LoVo (cell line): ENCODE measurements around the gene WDPCP.
A peak's percentile ranks its signal among the peaks of the same experiment; 100 is the strongest.
"Not testable (repeated sequence)": the region's sequence is repeated elsewhere in the genome, so short reads cannot be mapped to it uniquely, and the experiment has no call there.

Source experiments
- DNase-seq: peaks from one replicate; pipeline ENCODE4 v3.0.0-alpha.2; 2016; ENCODE audit warnings: low spot score

WDPCP gene

DNA sequence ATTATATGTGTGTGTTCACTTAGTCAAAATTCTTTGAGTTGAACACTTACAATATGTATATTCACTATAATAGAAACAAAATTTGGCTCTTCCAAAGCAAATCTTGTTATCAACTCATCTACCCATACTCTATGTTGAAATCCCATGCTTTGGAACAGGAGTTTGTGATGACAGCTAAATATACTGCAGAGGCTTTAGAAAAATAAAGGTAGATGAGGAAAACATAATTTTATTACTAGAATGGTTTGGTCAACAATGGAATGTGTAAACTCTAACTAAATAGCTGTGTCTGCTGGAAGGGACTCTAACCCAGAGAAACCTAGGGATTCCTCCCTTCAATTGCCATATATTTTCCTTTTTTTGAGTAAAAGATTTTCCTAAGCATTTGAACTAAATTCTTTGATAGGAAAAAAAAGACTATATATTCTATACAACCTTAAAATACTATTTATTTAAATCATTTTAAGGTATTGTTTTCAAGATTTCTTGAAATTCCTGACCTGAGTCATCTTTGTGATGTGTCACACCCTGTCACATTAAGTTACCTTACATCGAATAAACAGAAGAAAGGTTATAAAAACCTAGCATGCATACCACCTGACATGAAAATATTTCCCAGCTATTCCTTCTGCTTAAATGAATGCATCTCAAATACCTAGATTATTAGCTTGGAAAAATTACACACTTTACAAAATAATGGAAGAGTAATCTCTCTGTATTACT lies 362.2 kb downstream of the WDPCP start:
- DNase-seq = peak; percentile 3

DNA sequence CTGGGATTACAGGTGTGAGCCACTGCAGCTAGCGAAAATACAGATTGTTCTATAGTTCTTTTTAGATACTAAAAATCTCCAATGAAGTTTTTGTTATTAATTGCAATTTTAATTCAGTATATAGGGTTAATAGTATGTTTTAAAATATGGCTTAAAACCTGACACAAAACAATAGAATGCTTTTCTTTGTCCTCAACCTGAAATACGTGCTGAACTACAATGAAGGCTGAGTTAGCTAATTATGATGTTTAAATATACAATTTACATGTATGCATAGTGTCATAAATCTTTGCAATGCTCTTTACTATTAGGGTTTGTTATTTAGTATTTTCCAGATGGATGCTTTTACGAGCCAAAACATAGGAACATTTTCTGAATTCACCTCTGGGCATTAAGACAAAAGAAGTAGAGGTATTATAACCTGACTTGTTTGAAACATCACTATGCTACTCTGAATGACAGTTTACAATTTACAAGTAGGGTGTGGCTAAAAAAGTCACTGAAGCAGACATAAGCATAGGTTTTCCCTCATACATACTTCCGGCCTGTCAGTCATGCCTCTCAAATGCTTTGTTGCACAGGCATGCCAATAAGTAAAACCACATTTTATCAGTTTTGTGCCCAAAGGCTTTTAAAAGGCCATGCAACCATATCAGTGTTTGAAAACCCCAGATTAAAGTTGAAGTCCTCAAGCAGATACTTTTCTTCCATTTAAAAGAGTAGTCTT lies 369.3 kb downstream of the WDPCP start:
- no peak for DNase-seq

DNA sequence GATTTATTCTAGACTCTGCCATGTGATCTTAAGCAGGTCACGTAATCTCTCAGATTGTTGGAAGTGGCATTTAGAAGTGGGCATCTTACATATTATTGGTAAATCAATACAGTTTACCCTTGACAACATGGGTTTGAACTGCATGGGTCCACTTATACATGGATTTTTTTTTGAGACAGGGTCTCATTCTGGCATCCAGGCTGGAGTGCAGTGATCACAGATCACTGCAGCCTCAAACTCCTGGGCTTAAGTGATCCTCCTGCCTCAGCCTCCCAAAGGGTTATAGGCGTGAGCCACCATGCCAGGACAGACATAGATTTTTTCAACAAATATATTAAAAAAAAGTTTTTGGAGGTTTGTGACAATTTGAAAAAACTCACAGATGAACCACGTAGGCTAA lies 393.0 kb downstream of the WDPCP start:
- no peak for DNase-seq

DNA sequence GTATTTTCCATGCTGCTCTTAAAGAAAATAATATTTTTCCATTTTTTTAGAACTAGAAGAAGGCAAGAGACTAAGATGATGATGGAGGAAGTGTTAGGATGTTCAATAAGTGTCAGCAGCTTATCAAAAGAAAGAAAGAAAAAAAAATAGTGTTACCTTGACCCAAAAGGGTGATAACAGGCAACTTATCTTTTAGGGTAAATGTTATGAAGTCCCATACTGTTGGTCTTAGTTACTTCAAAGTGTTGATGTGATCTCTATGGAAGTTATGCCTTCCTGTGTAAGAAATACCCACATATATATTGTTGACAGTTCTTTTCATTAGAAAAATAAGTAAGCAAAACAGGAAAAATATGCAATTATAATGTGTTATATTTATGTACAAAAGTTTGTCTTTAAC lies 394.1 kb downstream of the WDPCP start:
- DNase-seq = no peak

DNA sequence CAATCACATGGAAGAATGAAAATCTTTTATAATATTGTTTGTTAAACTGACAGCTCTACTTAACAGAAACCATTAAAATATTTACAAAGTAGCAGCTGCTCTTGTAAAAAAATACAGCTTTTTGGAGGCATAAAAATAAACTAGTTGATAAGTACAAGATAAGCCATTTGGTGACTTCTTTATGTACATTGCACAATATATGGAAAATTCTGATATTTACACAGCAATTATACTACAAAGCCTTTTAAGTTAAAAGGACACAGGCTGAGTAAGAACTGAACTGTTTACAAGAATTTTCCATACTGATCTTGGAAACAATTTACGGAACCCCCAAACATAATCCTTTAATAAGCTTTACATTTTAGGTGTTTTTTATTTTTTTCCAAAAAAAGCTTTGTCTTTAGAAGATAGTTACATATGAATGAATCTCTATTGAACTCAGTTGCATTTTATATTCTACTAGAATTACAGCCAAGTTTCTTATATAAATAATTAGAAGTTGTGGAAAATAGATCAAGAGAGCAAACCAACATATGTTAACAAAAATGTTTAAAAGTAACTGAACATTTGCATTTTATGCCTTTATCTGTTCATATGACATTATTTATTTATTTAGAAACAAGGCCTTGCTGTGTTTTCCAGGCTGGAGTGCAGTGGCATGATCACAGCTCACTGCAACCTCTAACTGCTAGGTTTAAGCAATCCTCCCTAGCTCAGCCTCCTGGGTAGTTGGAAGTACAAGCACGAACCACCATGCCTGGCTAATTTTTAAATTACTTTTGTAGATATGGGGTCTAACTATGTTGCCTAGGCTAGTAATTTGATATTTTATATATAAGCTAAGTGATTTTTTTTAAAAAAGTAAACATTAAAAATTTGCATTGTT lies 395.1 kb downstream of the WDPCP start:
- peak; percentile 14 for DNase-seq

DNA sequence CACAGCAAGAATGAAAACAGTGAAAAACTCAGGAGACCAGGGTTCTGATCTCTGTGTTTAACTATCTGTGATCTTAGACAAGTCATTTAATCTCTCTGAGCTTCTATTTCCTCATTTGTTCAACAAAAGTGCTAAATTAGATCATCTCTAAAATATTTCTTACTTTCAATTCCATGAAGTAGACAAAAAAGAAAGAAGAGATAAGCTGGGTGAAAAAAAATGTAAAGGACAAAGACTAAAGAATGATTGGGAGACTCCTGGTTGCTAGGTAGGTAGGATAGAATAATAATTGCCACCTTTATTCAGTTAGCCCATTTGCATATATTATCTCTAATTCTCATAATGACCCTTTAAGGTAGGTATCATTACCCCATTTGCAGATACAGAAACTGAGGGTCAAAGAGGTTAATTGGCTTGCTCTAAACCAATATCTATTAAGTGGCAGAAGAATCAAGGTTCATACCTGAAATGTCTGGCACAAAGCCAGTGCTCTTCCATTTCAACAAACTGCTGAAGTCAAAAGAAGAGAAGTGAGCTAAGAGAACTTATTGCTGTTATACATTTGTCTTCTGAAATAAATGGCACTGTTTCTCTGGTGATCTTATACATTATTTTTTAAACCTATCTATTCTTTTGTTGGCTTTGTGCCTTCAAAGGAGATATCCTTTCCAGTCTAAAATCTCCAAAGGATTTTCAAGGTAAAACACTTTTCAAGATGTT lies 395.9 kb downstream of the WDPCP start:
- peak; percentile 19 for DNase-seq

DNA sequence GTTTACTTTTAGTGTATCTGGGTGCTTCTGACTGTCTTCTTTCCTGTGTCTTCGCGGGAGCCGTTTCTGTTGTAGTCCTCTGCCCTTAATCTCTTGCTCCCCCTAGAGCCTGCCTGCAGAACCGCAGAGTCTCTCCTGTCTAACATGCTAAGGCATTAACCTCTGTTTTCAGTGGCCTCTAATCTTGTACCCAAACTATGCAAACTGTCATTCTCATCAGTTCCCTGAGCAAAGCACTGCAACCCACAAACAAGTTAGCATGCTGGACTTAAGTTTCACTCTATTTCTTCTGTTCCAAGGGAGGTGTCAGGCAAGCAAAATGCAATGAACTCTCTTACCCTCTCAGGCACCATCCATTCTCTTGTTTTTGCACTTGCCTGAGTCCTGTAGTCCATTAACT lies 399.3 kb downstream of the WDPCP start:
- peak; percentile 74 for DNase-seq

DNA sequence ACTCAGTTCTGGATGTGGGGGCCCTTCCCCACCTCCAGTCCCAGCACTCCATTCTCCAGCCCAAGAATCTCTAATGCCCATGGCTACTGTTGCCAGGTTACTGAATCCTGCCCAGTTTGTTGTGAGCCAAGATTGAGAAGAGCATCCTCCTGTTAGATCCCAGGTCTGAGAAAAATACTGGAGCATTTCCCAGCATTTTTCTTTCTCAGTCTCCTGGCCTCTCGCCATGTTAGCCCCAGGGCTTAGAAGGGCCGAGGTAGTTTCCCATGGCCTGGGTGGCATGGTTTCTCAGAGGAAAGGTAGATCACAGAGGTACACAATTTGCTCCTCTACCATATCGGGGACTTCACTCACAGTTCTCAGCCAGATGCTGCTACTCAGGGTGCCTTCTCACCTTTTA lies 401.9 kb downstream of the WDPCP start:
- no peak for DNase-seq

DNA sequence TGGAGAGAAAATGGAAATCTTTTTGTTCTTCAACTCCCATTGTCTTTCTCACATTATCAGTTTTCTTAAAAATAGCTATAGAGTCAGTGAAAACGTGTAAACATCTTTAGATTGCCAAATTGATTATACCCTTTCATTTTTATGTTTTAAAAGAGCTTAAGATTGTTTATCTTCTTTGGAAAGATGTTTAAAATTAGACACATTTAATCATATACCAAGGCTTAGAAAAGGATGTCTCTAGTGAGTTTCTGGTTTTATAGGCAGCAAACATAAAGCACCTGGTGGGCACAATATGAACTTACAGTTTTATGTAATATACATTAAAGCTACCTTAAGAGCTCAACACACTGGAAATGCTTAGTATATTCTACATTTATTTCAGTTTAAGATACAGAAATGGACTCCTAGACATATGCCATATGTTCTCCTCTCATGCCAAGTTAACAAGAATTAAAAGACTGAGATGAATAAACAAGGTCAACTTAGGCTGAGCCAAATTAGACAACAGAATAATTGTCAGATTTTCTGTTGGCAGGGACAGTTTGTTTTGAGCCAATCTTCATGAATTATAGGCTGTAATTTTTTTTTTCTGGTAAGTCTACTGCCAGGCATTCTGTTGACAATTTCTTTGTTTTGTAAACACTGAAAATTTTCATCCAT lies 425.0 kb downstream of the WDPCP start:
- no peak for DNase-seq

DNA sequence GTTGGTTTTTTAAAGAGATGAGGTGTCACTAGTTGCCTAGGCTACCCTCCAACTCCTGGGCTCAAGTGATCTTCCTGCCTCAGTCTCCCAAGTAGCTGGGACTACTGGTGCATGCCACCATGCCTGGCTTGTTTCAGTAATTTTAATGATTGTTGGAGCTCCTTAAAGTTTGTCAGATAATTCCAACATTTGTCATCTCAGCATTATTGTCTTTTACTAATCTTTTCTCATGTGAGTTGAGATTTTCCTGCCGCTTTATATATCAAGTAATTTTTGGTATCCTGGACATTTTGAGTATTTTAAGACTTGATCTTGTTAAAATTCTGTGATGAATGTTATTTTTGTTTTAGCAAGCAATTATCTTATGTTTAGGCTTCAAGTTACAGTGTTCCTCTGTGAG lies 429.0 kb downstream of the WDPCP start:
- no peak for DNase-seq

DNA sequence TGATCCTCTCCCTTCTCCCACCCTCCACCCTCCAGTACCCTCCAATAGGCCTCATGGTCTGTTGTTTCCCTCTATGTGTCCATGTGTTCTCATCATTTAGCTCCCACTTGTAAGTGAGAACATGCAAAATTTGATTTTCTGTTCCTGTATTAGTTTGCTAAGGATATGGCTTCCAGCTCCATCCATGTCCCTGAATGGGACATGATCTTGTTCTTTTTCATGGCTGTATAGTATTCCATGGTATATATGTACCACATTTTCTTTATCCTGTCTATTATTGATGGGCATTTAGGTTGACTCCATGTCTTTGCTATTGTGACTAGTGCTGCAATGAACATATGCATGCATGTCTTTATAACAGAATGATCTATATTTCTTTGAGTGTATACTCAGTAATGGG lies 451.6 kb downstream of the WDPCP start:
- not testable (repeated sequence) for DNase-seq

DNA sequence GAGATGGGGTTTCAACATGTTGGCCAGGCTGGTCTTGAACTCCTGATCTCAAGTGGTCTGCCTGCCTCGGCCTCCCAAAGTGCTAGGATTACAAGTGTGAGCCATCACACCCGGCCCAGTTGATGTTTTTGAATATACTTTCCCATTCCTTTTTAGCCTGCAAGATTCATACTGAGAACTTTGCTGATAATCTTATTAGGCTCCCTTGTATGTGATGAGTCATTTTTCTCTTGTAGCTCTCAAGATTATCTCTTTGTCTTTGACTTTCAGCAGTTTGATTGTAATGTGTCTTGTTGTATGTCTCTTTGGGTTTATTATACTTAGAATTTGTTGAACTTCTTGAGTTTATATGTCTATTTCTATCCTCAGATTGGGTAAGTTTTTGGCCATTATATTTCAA lies 456.3 kb downstream of the WDPCP start:
- no peak for DNase-seq

DNA sequence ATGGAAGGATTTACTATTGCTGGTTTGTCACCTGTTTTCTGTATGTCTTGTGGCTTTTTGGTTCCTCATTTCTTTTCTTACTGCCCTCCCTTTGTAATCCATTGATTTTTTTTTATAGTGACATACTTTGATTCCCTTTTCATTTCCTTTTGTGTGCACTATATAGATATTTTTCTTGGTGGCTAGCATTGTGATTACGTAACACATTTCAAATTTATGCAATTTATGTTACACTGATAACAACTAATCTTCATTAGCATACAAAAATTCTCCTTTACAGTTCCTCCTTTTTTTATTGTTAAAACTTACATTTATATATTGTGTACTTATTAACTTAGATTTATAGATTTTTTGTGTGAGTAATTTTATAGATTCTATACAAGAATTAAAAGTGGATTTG lies 457.1 kb downstream of the WDPCP start:
- DNase-seq = no peak

DNA sequence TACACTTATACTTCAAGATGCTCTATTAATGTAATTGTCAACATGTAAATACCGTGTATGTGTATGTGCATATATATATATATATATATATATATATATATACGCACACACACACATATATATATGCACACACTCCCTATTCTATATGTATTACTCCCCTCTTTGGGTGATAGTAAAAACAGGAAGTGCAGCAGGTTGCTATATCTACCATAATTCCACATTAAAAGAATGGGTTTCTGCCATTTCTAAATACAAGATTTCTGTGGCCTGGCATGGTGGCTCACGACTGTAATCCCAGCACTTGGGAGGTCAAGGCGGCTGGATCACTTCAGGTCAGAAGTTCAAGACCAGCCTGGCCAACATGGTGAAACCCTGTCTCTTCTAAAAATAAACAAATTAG lies 460.7 kb downstream of the WDPCP start:
- no peak for DNase-seq

DNA sequence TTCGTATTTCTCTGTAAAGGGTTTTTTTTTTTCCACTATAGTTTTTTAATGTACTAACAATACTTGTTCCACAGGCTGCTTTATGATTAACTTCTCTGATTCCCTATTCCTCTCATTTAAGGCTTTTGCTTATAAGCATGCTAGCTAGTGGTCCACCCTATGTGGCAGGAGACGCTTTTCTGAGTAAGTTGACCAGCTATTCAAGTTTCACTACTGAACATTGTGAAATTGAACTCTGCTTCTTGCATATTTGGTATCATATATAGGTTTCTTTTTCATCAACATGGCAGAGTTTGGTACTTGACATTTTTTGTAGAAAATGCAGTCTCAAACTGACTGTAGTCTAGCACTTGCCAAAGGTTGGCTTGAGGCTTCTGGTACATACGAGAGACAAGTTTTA lies 463.4 kb downstream of the WDPCP start:
- no peak for DNase-seq

DNA sequence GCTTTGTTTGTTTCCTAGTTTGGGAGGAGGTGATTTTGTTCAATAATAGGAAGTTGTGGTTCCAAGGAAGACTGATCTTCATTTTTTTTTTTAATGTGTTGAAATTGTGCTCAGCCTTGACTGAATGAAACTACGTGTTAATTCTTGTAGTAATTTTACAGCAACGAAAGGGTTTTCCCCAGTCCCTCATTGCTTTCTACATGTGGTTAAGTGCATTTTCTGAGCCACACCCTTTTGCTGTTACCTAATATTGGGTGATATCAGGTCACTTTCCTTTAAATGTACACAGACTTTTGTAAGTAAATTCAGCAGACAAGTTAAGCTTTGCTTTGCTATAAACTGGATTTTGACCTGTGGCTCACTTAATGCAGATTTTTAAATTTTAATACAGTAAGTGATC lies 464.1 kb downstream of the WDPCP start:
- no peak for DNase-seq

DNA sequence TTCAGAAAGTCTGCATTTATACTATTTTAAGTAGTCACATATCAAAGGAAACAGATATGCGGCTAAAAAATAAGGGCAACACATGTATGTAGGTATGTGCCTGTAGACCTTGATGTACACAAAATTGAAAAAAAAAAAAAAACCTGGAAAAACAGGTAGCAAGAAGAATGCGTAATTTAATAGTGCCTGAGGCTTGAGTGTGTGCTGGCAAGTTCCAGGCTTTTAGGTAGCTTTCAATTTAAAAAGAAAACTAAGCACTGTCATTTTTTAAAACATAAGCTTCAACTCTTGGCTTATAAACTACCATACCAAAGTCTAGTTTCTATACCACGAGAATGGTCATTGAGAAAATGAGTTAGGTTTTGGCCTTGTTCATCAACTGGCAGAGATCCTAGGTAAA lies 465.4 kb downstream of the WDPCP start:
- DNase-seq = no peak

DNA sequence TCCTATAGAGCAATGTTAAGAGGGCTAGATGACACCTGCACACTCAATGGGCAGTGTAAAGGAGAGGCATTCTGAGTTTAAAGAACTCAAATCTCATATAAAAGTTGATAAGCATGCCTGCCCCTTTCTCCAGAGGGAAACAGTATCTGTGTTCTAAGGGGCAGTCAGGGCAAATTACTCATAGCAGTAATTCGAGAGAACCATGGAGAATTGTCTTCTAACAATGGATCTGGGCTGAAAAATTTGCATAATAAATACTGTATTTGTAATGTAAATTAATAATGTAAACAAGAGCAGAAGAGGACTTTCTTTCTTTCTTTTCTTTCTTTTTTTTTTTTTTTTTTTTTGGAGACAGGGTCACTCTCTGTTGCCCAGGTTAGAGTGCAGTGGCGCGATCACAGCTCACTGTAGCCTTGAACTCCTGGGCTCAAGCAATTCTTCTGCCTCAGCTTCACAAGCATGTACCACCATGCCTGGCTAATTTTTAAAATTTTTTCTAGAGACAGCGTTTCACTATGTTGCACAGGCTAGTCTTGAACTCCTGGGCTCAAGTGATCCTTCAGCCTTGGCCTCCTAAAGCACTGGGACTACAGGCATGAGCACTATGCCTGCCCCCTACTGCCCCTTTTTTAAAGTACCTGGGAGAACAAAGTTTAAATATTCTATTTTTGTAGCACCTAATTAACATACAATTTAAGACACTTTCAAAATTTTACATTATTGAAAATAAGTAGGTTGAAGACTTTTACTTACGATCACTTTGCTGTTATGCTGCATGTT lies 467.0 kb downstream of the WDPCP start:
- DNase-seq = no peak

DNA sequence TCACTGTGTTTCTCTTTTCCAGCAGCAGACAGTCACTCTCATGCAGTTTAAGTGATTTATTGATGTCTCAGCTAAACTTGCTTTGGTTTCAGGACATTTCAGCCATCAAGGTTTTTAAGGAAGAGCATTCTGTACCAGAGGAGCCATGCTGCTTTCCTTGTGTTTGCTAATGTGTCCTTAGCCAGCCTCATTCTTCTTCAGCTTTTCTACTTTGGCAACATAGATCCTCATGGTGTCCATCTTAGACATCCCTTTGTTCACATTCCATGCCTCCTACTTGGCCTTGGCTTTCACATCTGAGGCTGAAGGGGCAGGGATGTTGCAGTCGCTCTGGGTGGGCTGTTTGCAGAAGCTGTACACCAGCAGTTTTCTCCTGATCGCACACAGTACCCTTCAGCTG lies 469.5 kb downstream of the WDPCP start:
- no peak for DNase-seq

DNA sequence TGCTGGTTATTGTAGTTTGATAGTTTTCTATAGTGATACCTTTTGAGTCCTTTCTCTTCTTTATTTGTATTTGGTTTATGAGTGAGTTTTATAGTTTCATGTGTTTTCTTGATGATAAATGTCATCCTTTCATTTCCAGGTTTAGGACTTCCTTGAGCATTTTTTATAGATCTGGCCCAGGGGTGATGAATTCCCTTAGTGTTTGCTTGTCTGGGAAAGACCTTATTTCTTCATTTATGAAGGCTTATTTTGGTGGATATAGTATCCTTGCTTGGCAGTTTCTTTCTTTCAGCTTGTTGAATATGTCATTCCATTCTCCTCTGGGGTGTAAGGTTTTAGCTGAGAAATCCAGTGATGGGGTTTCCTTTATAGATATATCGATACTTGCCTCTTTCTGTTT lies 483.8 kb downstream of the WDPCP start:
- DNase-seq = no peak

DNA sequence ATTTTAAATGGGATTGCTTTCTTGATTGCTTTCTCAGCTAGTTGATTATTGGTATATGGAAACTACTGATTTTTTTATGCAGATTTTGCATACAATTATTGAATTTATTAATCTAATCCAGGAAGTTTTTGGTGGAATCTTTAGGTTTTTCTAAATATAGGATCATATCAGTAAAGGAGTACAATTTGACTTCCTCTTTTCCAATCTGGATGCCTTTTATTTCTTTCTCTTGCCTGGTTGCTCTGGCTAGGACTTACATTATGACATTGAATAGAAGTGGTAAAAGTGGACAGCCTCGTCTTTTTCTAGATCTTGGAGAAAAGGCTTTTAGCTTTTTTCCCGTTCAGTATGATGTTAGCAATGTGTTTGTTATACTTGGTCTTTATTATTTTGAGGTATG lies 486.3 kb downstream of the WDPCP start:
- no peak for DNase-seq
